CD4-positive, alpha-beta memory T cell (primary cell): ENCODE measurements around the gene MMD2. TPM values are rescaled to one million over a fixed set of nuclear protein-coding genes. Genes with fewer than 3 reads are reported as not detected.

Experiments used
- CTCF ChIA-PET: fragments of 350-600 bp; sonication (Branson Sonifier 250); formaldehyde crosslinking; loops from one replicate; lab custom pipeline; 2021; ENCODE audit warnings: inconsistent platforms; ENCODE audit not compliant: partially characterized antibody; lab: Charles Lee
- POLR2A ChIA-PET: fragments of 350-600 bp; sonication (Branson Sonifier 250); formaldehyde crosslinking; loops from one replicate; lab custom pipeline; 2021; ENCODE audit not compliant: partially characterized antibody; lab: Charles Lee
- DNase-seq, 5 donors: peaks; one replicate each; pipeline versions ENCODE4 v3.0.0 to v3.0.0-alpha.2; 2020 to 2022; ENCODE audit warnings: mixed read lengths in 1 of 5
- H3K27ac ChIP-seq: one replicate; pipeline ENCODE4 v1.7.0; 2013; ENCODE audit warnings: low read depth, low read length
- H3K27me3 ChIP-seq: 2 replicates; pipeline ENCODE4 v1.7.0; 2013; ENCODE audit warnings: mild to moderate bottlenecking, low read length, moderate library complexity; ENCODE audit not compliant: insufficient read depth
- H3K36me3 ChIP-seq: 2 replicates; pipeline ENCODE4 v1.7.0; 2013; ENCODE audit warnings: mild to moderate bottlenecking, low read length, moderate library complexity; ENCODE audit not compliant: insufficient read depth
- H3K4me1 ChIP-seq: 2 replicates; pipeline ENCODE4 v1.7.0; 2013; ENCODE audit warnings: mild to moderate bottlenecking, low read length, moderate library complexity; ENCODE audit not compliant: insufficient read depth
- H3K4me3 ChIP-seq, 2 donors: one replicate each; pipeline ENCODE4 v1.7.0; 2013; ENCODE audit warnings: low read length in 2 of 2, mild to moderate bottlenecking in 1 of 2
- H3K9me3 ChIP-seq, 2 donors: one replicate each; pipeline ENCODE4 v1.7.0; 2013; ENCODE audit warnings: low read length in 2 of 2, control low read depth in 1 of 2; ENCODE audit not compliant: control insufficient read depth in 1 of 2
- H3K27ac Mint-ChIP-seq, 7 donors: one replicate each; pipeline ENCODE4 v1.8.0; 2020 to 2021; ENCODE audit warnings: mixed read lengths in 7 of 7, mild to moderate bottlenecking in 6 of 7, inconsistent platforms in 3 of 7, moderate library complexity in 3 of 7
- H3K27me3 Mint-ChIP-seq, 2 donors: one replicate each; pipeline ENCODE4 v1.8.0; 2020 to 2021; ENCODE audit warnings: mixed read lengths in 2 of 2
- H3K36me3 Mint-ChIP-seq, 2 donors: one replicate each; pipeline ENCODE4 v1.8.0; 2020 to 2021; ENCODE audit warnings: mixed read lengths in 2 of 2, inconsistent platforms in 1 of 2, mild to moderate bottlenecking in 1 of 2
- H3K4me1 Mint-ChIP-seq, 4 donors: one replicate each; pipeline ENCODE4 v1.8.0; 2020 to 2021; ENCODE audit warnings: mixed read lengths in 4 of 4, mild to moderate bottlenecking in 1 of 4
- H3K4me3 Mint-ChIP-seq, 8 donors: one replicate each; pipeline ENCODE4 v1.8.0; 2020 to 2021; ENCODE audit warnings: mixed read lengths in 8 of 8, mild to moderate bottlenecking in 7 of 8, moderate library complexity in 6 of 8, inconsistent platforms in 3 of 8
- H3K9me3 Mint-ChIP-seq, 8 donors: one replicate each; pipeline ENCODE4 v1.8.0; 2020 to 2021; ENCODE audit warnings: mixed read lengths in 8 of 8, mild to moderate bottlenecking in 5 of 8, inconsistent platforms in 3 of 8, moderate library complexity in 1 of 8
- intact Hi-C: fragments of 100-400 bp; cut with micrococcal nuclease; formaldehyde crosslinking; loops from one replicate; pipeline ENCODE4 v1.15.1; 2023
- polyA plus RNA-seq, 2 donors: library from polyadenylated mRNA; unstranded; fragments of 300-500 nt; fragmentation: Illumina TruSeq; gene quantifications; one replicate each; pipeline ENCODE4 v1.2.3, GENCODE V29; 2021
- total RNA-seq, 2 experiments: library from RNA; stranded (reverse); gene quantifications; one replicate each; pipeline ENCODE4 v1.2.3, GENCODE V29; 2021

Gene MMD2
- total RNA-seq (not detected), polyA plus RNA-seq (not detected)

- H3K4me1 ChIP-seq, result no peaks in the 10 kb centered on the region
- DNase-seq, result no peak
- Mint-ChIP-seq H3K9me3 (peaks cover 0 to 6% (median 0%) of the 10 kb centered on the region in 8 donors), H3K27me3 (peaks cover 33% of the 10 kb centered on the region in 2 donors), H3K4me3 (peak within 1 kb of the TSS; percentile 62 to 83 (median 72)), H3K4me1 (peaks cover 4 to 11% (median 5%) of the 10 kb centered on the region in 4 donors), H3K27ac (no peak within 1 kb of the TSS), H3K36me3 (no peaks in the 10 kb centered on the region)
- H3K27me3 ChIP-seq, result peaks cover 10% of the 10 kb centered on the region
- ChIA-PET CTCF (no interaction called here), POLR2A (no interaction called here)
- intact Hi-C loops, result no loop called here
- no peak within 1 kb of the TSS for H3K4me3 ChIP-seq
- H3K9me3 ChIP-seq, result no peaks in the 10 kb centered on the region
- no peak within 1 kb of the TSS for H3K27ac ChIP-seq
- no peaks in the 10 kb centered on the region for H3K36me3 ChIP-seq
Measured at GRCh38 chr7:4958477-4959301, at the start of gene MMD2. Gene MMD2, minus strand, starts transcription at chr7:4959187. Its CDS starts 170 bp downstream, at chr7:4959017.

- Mint-ChIP-seq H3K36me3 (peaks cover 42 to 44% of the 10 kb centered on the region in 2 donors), H3K27ac (no peak overlapping the region), H3K4me1 (peaks cover 0 to 5% (median 0%) of the 10 kb centered on the region in 4 donors), H3K27me3 (no peaks in the 10 kb centered on the region), H3K4me3 (no peak overlapping the region), H3K9me3 (peaks cover 0 to 6% (median 0%) of the 10 kb centered on the region in 8 donors)
- POLR2A ChIA-PET, result no interaction called here
- Histone ChIP-seq H3K4me1 (no peaks in the 10 kb centered on the region), H3K27me3 (no peaks in the 10 kb centered on the region), H3K27ac (no peak overlapping the region), H3K4me3 (no peak overlapping the region), H3K9me3 (no peaks in the 10 kb centered on the region), H3K36me3 (peaks cover 10% of the 10 kb centered on the region)
- no peak for DNase-seq
- CTCF ChIA-PET, result no interaction called here
- intact Hi-C loops, result no loop called here
Measured at GRCh38 chr7:5005066-5005465, 46.1 kb upstream of the MMD2 start.

- H3K27me3 ChIP-seq, result no peaks in the 10 kb centered on the region
- Mint-ChIP-seq H3K27ac (peak overlapping the region in 3 of 7 donors; percentile 25 to 66 (median 53)), H3K36me3 (peaks cover 36 to 39% of the 10 kb centered on the region in 2 donors), H3K4me3 (no peak overlapping the region), H3K27me3 (no peaks in the 10 kb centered on the region), H3K9me3 (peaks cover 0 to 5% (median 0%) of the 10 kb centered on the region in 8 donors), H3K4me1 (peaks cover 0 to 14% (median 4%) of the 10 kb centered on the region in 4 donors)
- no peak for DNase-seq
- intact Hi-C loops, result no loop called here
- ChIA-PET POLR2A (no interaction called here), CTCF (no interaction called here)
- no peak overlapping the region for H3K4me3 ChIP-seq
- H3K9me3 ChIP-seq, result no peaks in the 10 kb centered on the region
- no peaks in the 10 kb centered on the region for H3K4me1 ChIP-seq
- no peak overlapping the region for H3K27ac ChIP-seq
- H3K36me3 ChIP-seq, result peaks cover 11% of the 10 kb centered on the region
Measured at GRCh38 chr7:5001911-5002310, 42.9 kb upstream of the MMD2 start.

- ChIA-PET CTCF (interaction anchor here (1.2 kb wide), 1 partner anchor 27 kb away, joined by 3 read pairs; no protein-coding TSS in a partner anchor), POLR2A (no interaction called here)
- Histone ChIP-seq H3K4me1 (no peaks in the 10 kb centered on the region), H3K4me3 (no peak overlapping the region), H3K27me3 (no peaks in the 10 kb centered on the region), H3K36me3 (peaks cover 20% of the 10 kb centered on the region), H3K9me3 (no peaks in the 10 kb centered on the region), H3K27ac (no peak overlapping the region)
- H3K4me3 Mint-ChIP-seq, result no peak overlapping the region
- H3K27me3 Mint-ChIP-seq, result no peaks in the 10 kb centered on the region
- H3K36me3 Mint-ChIP-seq, result peaks cover 41 to 47% of the 10 kb centered on the region in 2 donors
- intact Hi-C loops, result no loop called here
- H3K4me1 Mint-ChIP-seq, result peaks cover 0 to 14% (median 4%) of the 10 kb centered on the region in 4 donors
- H3K9me3 Mint-ChIP-seq, result peaks cover 0 to 5% (median 0%) of the 10 kb centered on the region in 8 donors
- H3K27ac Mint-ChIP-seq, result peak overlapping the region in 1 of 7 donors; percentile 52
- no peak for DNase-seq
Measured at GRCh38 chr7:5001003-5001402, 42.0 kb upstream of the MMD2 start.

- Mint-ChIP-seq H3K36me3 (peaks cover 42 to 58% of the 10 kb centered on the region in 2 donors), H3K27ac (peak overlapping the region in 4 of 7 donors; percentile 35 to 66 (median 52)), H3K9me3 (peaks cover 0 to 6% (median 0%) of the 10 kb centered on the region in 8 donors), H3K4me3 (no peak overlapping the region), H3K4me1 (peaks cover 0 to 15% (median 4%) of the 10 kb centered on the region in 4 donors), H3K27me3 (no peaks in the 10 kb centered on the region)
- H3K4me1 ChIP-seq, result no peaks in the 10 kb centered on the region
- H3K36me3 ChIP-seq, result peaks cover 30% of the 10 kb centered on the region
- H3K9me3 ChIP-seq, result no peaks in the 10 kb centered on the region
- ChIA-PET CTCF (interaction anchor here (0.6 to 1.1 kb wide), 3 partner anchors 25 to 314 kb away, joined by 3 to 4 read pairs (median 4); no protein-coding TSS in a partner anchor), POLR2A (no interaction called here)
- no peaks in the 10 kb centered on the region for H3K27me3 ChIP-seq
- H3K4me3 ChIP-seq, result no peak overlapping the region
- intact Hi-C loops, result no loop called here
- no peak overlapping the region for H3K27ac ChIP-seq
- DNase-seq, result no peak
Measured at GRCh38 chr7:4999369-4999950, 40.5 kb upstream of the MMD2 start.

GRCh38 chr7:4998910-4999309 lies 39.9 kb upstream of the MMD2 start:
- Mint-ChIP-seq H3K4me3 (no peak overlapping the region), H3K27ac (peak overlapping the region in 5 of 7 donors; percentile 10 to 66 (median 39)), H3K27me3 (no peaks in the 10 kb centered on the region), H3K36me3 (peaks cover 42 to 60% of the 10 kb centered on the region in 2 donors), H3K9me3 (peaks cover 0 to 6% (median 0%) of the 10 kb centered on the region in 8 donors), H3K4me1 (peaks cover 0 to 15% (median 4%) of the 10 kb centered on the region in 4 donors)
- Histone ChIP-seq H3K36me3 (peaks cover 36% of the 10 kb centered on the region), H3K4me1 (no peaks in the 10 kb centered on the region), H3K27me3 (no peaks in the 10 kb centered on the region), H3K4me3 (no peak overlapping the region), H3K9me3 (no peaks in the 10 kb centered on the region), H3K27ac (no peak overlapping the region)
- intact Hi-C loops, result no loop called here
- DNase-seq, result no peak
- CTCF ChIA-PET, result interaction anchor here (0.7 to 1.1 kb wide), 2 partner anchors 25 to 87 kb away, joined by 3 to 4 read pairs; no protein-coding TSS in a partner anchor
- POLR2A ChIA-PET, result no interaction called here

- no peak overlapping the region for H3K4me3 Mint-ChIP-seq
- peaks cover 0 to 6% (median 0%) of the 10 kb centered on the region in 8 donors for H3K9me3 Mint-ChIP-seq
- H3K4me3 ChIP-seq, result no peak overlapping the region
- H3K27me3 Mint-ChIP-seq, result no peaks in the 10 kb centered on the region
- H3K36me3 ChIP-seq, result peaks cover 42% of the 10 kb centered on the region
- H3K36me3 Mint-ChIP-seq, result peaks cover 45 to 66% of the 10 kb centered on the region in 2 donors
- no peak for DNase-seq
- H3K9me3 ChIP-seq, result no peaks in the 10 kb centered on the region
- peak overlapping the region in 3 of 7 donors; percentile 38 to 60 (median 43) for H3K27ac Mint-ChIP-seq
- CTCF ChIA-PET, result no interaction called here
- no peak overlapping the region for H3K27ac ChIP-seq
- intact Hi-C loops, result no loop called here
- no peaks in the 10 kb centered on the region for H3K27me3 ChIP-seq
- POLR2A ChIA-PET, result no interaction called here
- H3K4me1 Mint-ChIP-seq, result peaks cover 0 to 14% (median 4%) of the 10 kb centered on the region in 4 donors
- H3K4me1 ChIP-seq, result no peaks in the 10 kb centered on the region
Measured at GRCh38 chr7:4998244-4998643, 39.3 kb upstream of the MMD2 start.
